Measurements from ENCODE around the gene PLET1.

- no peak for TF ChIP-seq POLR2A (IDR thresholded peaks at IDR 0.05)
- TF ChIP-seq CTCF (IDR thresholded peaks at IDR 0.05): no peak
Observed at GRCh38 chr11:112212290-112212689, 48.4 kb downstream of the PLET1 start.

Data from adrenal gland (tissue), 5 donors.